HEK293 (cell line): Measurements from ENCODE around the gene ZNF527.
A peak's percentile ranks its signal among the peaks of the same experiment; 100 is the strongest.

Experiments used
- CTCF ChIA-PET: fragments of 350-600 bp; formaldehyde crosslinking; extraction: SDS; loops from one replicate; lab custom pipeline; 2021; ENCODE audit warnings: antibody characterized with exemption; lab: Yijun Ruan, JAX
- POLR2A ChIA-PET: fragments of 300-600 bp; formaldehyde crosslinking; extraction: SDS; loops from one replicate; lab custom pipeline; 2020; ENCODE audit warnings: antibody characterized with exemption, inconsistent platforms; lab: Yijun Ruan, JAX
- H3K27ac ChIP-seq: fragments of 200-500 bp; sonication (Bioruptor generic); 2 replicates; pipeline ENCODE4 v1.5.1; 2014; ENCODE audit warnings: low read depth, low read length, control low read depth, inconsistent platforms; ENCODE audit errors: extremely low read depth
- H3K36me3 ChIP-seq, 2 experiments: fragments of 200-500 bp in 1 of 2; sonication (Bioruptor generic) in 1 of 2; 1 replicate in 1 of 2; 2 replicates in 1 of 2; pipeline ENCODE4 v1.5.1; 2014 to 2017; ENCODE audit warnings: inconsistent platforms in 2 of 2, low read length in 2 of 2; ENCODE audit not compliant: control insufficient read depth in 2 of 2, insufficient read depth in 1 of 2
- H3K4me1 ChIP-seq: fragments of 200-500 bp; sonication (Bioruptor generic); 2 replicates; pipeline ENCODE4 v1.5.1; 2014; ENCODE audit warnings: mild to moderate bottlenecking, low read length, inconsistent platforms; ENCODE audit not compliant: control insufficient read depth, insufficient read depth
- H3K4me3 ChIP-seq: 2 replicates; pipeline ENCODE4 v1.5.1; 2011; ENCODE audit warnings: low read depth, mild to moderate bottlenecking, control low read depth, low read length, moderate library complexity
- H3K9me3 ChIP-seq: fragments of 200-500 bp; sonication (Bioruptor generic); 2 replicates; pipeline ENCODE4 v1.5.1; 2014; ENCODE audit warnings: low read depth, low read length, inconsistent platforms; ENCODE audit not compliant: control insufficient read depth, insufficient read depth
- EGR2 ChIP-seq: fragments of 450-650 bp; formaldehyde crosslinking; IDR thresholded peaks from 2 replicates; pipeline ENCODE4 v1.5.1; 2016; ENCODE audit warnings: low read depth, missing biosample characterization, missing genetic modification characterization
- IKZF3 ChIP-seq: fragments of 450-650 bp; IDR thresholded peaks from 2 replicates; pipeline ENCODE4 v1.5.0; 2018; ENCODE audit warnings: missing biosample characterization, mild to moderate bottlenecking, missing genetic modification characterization, moderate library complexity
- KLF1 ChIP-seq: fragments of 450-650 bp; formaldehyde crosslinking; IDR thresholded peaks from 2 replicates; pipeline ENCODE4 v1.5.1; 2016; ENCODE audit warnings: missing biosample characterization, missing genetic modification characterization
- MZF1 ChIP-seq: fragments of 450-650 bp; formaldehyde crosslinking; IDR thresholded peaks from 2 replicates; pipeline ENCODE4 v1.5.1; 2017; ENCODE audit warnings: missing biosample characterization, missing genetic modification characterization, borderline replicate concordance
- SCRT1 ChIP-seq: fragments of 450-650 bp; formaldehyde crosslinking; IDR thresholded peaks from 2 replicates; pipeline ENCODE4 v1.5.1; 2016; ENCODE audit warnings: missing biosample characterization, missing genetic modification characterization, borderline replicate concordance
- SP3 ChIP-seq: fragments of 450-650 bp; formaldehyde crosslinking; IDR thresholded peaks from 2 replicates; pipeline ENCODE4 v1.5.1; 2016; ENCODE audit warnings: missing biosample characterization, missing genetic modification characterization
- TSHZ1 ChIP-seq: fragments of 450-650 bp; formaldehyde crosslinking; IDR thresholded peaks from 2 replicates; pipeline ENCODE4 v1.5.1; 2016; ENCODE audit warnings: missing biosample characterization, missing genetic modification characterization, borderline replicate concordance
- WT1 ChIP-seq: fragments of 450-650 bp; formaldehyde crosslinking; IDR thresholded peaks from 2 replicates; pipeline ENCODE4 v1.5.1; 2016; ENCODE audit warnings: missing biosample characterization, missing genetic modification characterization
- ZBTB48 ChIP-seq: fragments of 450-650 bp; formaldehyde crosslinking; IDR thresholded peaks from 2 replicates; pipeline ENCODE4 v1.5.1; 2016; ENCODE audit warnings: missing biosample characterization, missing genetic modification characterization
- ZBTB8A ChIP-seq: fragments of 450-650 bp; formaldehyde crosslinking; IDR thresholded peaks from 2 replicates; pipeline ENCODE4 v1.5.1; 2016; ENCODE audit warnings: missing biosample characterization, missing genetic modification characterization
- ZNF114 ChIP-seq: fragments of 450-650 bp; formaldehyde crosslinking; IDR thresholded peaks from 2 replicates; pipeline ENCODE4 v1.5.0; 2017; ENCODE audit warnings: missing biosample characterization, missing genetic modification characterization
- ZNF24 ChIP-seq: fragments of 450-650 bp; formaldehyde crosslinking; IDR thresholded peaks from 2 replicates; pipeline ENCODE4 v1.5.1; 2016; ENCODE audit warnings: missing biosample characterization, missing genetic modification characterization
- ZNF292 ChIP-seq: fragments of 450-650 bp; formaldehyde crosslinking; IDR thresholded peaks from 2 replicates; pipeline ENCODE4 v1.5.1; 2016; ENCODE audit warnings: low read depth, missing biosample characterization, missing genetic modification characterization, borderline replicate concordance
- ZNF302 ChIP-seq: fragments of 450-650 bp; formaldehyde crosslinking; IDR thresholded peaks from 2 replicates; pipeline ENCODE4 v1.5.1; 2016; ENCODE audit warnings: missing biosample characterization, missing genetic modification characterization, low read depth
- ZNF639 ChIP-seq: fragments of 450-650 bp; formaldehyde crosslinking; IDR thresholded peaks from 2 replicates; pipeline ENCODE4 v1.5.1; 2016; ENCODE audit warnings: missing biosample characterization, missing genetic modification characterization
- TF ChIP-seq, protein P1 (sequence below): fragments of 450-650 bp; formaldehyde crosslinking; IDR thresholded peaks from 2 replicates; pipeline ENCODE4 v1.5.1; 2016; ENCODE audit warnings: missing biosample characterization, missing genetic modification characterization
- TF ChIP-seq, protein P2 (sequence below): fragments of 450-650 bp; formaldehyde crosslinking; IDR thresholded peaks from 2 replicates; pipeline ENCODE4 v1.5.1; 2016; ENCODE audit warnings: missing biosample characterization, missing genetic modification characterization

The ZNF527 gene

DNA sequence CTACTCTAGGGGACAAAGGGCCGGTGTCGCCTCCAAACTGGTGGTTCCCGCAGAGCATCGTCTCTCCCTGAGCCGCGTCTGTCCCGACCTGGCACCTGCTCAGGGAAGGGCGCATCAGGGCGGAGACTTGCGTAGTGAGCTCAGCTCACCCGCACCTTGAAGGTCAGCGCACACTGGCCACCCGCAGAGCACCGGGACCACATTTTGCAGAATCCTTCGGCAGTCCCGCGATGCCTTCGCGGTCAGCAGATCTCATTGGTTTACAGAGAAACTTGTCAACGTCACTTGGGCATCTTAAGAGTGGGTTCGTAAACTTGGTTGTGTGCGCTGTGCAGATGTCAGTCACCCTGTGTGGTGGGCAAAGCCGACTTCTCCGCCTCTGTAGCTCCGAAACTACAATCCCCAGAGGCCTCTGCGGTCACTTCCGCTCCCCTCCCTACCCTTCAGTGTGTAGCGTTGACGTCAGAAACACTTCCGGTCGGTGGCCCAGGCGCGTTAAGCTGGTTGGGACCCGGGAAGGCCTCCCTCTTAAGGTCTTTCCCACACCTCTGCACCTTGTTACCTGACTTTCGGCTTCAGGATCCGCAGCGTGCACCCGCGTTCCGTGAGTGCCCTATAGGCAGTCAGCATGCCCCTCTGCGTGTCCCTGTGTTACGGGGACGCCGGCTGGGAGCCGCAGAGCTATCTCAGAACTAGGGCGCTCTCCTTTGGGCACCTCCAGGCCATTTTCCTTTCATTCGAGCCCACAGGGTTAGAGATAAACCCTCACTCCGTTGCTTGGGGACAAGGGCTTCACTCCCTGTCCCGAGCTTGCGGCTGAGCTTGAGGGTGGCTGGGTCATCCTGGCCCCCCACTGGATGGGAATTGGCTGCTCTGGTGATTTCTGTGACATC, 36.5 kb upstream of the ZNF527 start (continued):
- no peak for TF ChIP-seq TSHZ1 (tag by site-specific recombination)
- TF ChIP-seq KLF1 (tag by site-specific recombination), result peak; percentile 19; the same call in 1 of the 2 replicates
- 0 out of 2 replicates have a peak, but pooled peaks have one; percentile 15 for TF ChIP-seq ZNF24 (tag by site-specific recombination)
- TF ChIP-seq ZNF302 (tag by site-specific recombination), result 0 out of 2 replicates have a peak, but pooled peaks have one; percentile 4
- TF ChIP-seq ZNF639 (tag by site-specific recombination), result 0 out of 2 replicates have a peak, but pooled peaks have one; percentile 23
- TF ChIP-seq, protein P1, sequence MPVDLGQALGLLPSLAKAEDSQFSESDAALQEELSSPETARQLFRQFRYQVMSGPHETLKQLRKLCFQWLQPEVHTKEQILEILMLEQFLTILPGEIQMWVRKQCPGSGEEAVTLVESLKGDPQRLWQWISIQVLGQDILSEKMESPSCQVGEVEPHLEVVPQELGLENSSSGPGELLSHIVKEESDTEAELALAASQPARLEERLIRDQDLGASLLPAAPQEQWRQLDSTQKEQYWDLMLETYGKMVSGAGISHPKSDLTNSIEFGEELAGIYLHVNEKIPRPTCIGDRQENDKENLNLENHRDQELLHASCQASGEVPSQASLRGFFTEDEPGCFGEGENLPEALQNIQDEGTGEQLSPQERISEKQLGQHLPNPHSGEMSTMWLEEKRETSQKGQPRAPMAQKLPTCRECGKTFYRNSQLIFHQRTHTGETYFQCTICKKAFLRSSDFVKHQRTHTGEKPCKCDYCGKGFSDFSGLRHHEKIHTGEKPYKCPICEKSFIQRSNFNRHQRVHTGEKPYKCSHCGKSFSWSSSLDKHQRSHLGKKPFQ (tag by site-specific recombination), result peak; percentile 41; the same call in 1 of the 2 replicates
- peak; percentile 75 for TF ChIP-seq ZBTB8A (tag by site-specific recombination)

GRCh38 chr19:37342753-37343152, 28.1 kb upstream of the ZNF527 start:
- POLR2A ChIA-PET, result interaction anchor here (0.6 to 2.9 kb wide), 4 partner anchors 8 to 28 kb away, joined by 3 to 16 read pairs (median 6); partner anchors contain the start of gene ZNF527
- H3K4me1 ChIP-seq, result peaks cover 7% of the 10 kb centered on the region
- H3K27ac ChIP-seq, result no peak overlapping the region
- TF ChIP-seq ZNF114 (tag by site-specific recombination) (no peak), ZBTB48 (tag by site-specific recombination) (no peak), ZNF292 (tag by site-specific recombination) (no peak), SP3 (tag by site-specific recombination) (no peak), MZF1 (no peak), WT1 (tag by site-specific recombination) (no peak), EGR2 (tag by site-specific recombination) (no peak), SCRT1 (tag by site-specific recombination) (no peak), IKZF3 (no peak)
- TF ChIP-seq, protein P2, sequence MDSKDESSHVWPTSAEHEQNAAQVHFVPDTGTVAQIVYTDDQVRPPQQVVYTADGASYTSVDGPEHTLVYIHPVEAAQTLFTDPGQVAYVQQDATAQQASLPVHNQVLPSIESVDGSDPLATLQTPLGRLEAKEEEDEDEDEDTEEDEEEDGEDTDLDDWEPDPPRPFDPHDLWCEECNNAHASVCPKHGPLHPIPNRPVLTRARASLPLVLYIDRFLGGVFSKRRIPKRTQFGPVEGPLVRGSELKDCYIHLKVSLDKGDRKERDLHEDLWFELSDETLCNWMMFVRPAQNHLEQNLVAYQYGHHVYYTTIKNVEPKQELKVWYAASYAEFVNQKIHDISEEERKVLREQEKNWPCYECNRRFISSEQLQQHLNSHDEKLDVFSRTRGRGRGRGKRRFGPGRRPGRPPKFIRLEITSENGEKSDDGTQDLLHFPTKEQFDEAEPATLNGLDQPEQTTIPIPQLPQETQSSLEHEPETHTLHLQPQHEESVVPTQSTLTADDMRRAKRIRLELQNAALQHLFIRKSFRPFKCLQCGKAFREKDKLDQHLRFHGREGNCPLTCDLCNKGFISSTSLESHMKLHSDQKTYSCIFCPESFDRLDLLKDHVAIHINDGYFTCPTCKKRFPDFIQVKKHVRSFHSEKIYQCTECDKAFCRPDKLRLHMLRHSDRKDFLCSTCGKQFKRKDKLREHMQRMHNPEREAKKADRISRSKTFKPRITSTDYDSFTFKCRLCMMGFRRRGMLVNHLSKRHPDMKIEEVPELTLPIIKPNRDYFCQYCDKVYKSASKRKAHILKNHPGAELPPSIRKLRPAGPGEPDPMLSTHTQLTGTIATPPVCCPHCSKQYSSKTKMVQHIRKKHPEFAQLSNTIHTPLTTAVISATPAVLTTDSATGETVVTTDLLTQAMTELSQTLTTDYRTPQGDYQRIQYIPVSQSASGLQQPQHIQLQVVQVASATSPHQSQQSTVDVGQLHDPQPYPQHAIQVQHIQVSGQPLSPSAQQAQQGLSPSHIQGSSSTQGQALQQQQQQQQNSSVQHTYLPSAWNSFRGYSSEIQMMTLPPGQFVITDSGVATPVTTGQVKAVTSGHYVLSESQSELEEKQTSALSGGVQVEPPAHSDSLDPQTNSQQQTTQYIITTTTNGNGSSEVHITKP (tag by site-specific recombination), result no peak
- H3K36me3 ChIP-seq, result peaks cover 77 to 84% of the 10 kb centered on the region in 2 experiments
- H3K4me3 ChIP-seq, result no peak overlapping the region
- CTCF ChIA-PET, result interaction anchor here (0.7 kb wide), 2 partner anchors 176 to 782 kb away, joined by 3 read pairs; no protein-coding TSS in a partner anchor
- peaks cover 20% of the 10 kb centered on the region for H3K9me3 ChIP-seq
